ENCODE data around the gene SLC7A8.

SLC7A8 gene

DNA sequence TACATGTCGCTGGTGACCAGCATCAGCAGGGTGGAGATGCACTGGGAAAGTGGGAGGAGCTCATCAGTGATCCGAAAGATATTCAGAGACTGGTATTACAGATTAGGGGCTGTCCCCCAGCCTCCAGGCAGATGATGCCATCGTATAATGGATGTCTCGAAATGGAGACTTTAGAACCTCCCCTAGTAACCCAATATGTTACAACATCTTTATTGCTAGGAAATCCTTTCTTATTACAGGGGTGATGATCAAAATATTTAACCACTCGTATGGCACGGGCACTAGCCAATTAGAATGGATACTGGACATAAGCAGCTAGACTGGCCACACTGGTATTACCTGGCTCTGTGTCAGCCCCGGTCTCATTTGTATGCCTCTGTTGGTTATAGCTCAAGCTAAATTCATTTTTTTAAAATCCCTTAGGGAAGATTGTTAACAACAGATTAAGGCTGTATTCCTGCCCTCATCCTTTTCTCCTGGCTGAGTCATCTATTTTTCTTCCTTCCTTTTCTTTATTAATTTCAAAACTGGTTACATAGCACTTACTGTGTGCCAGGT lies 53.6 kb downstream of the SLC7A8 start:
- no peak for DNase-seq

DNA sequence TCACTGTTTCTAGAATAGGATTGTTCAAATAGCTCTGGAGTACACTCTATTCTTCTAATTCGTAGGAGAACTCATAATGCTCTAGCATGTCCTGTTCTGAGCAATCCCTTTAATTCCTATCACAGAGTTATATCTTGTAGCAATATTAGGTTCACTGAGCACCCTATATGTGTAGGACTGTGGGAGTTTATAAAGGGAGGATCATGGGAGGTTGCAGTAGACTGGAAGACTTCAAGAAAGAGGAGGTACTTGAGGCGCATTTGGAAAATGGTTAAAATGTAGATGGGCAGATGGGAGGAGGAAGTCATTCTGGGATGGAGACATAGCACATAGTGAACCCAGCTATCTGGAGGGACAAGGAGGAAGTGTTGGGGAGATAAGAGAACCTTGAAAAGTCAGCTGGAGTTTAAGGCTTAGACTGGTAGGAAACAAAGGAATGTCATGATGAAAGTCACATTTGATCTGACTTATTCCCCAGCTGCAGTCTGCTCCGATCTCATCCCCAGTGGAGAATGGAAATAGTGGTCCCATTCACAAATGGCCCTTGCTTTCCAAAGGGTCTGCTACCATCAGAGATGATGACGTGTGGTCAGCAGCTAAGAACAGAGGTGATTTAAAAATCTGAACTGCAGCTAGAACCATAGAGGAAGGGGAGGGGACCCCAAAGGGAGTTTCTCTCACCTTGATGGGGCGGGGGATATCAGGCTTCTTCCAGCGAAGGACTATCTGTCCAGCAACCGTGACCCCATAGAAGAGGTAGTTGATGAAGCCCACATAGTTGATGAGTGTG lies 54.3 kb downstream of the SLC7A8 start:
- DNase-seq, result no peak

DNA sequence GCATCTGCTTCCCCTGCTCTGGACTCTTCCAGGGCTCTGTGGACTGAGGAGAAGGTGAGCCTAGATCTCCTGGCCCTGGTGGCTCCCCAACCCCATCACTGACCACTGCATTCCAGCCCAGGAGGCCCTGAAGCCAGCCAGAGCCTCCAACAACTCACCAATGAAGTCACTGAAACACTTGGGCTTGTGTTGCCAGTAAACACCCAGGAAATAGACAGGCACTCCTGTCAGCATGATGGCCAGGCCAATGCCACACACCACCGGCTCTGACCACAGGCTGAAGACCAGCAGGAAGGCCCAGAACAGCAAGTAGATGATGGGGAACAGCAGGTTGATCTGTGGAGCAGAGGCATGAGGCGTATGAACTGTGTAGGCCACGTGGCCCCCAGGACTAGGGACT lies 55.6 kb downstream of the SLC7A8 start:
- no peak for DNase-seq

DNA sequence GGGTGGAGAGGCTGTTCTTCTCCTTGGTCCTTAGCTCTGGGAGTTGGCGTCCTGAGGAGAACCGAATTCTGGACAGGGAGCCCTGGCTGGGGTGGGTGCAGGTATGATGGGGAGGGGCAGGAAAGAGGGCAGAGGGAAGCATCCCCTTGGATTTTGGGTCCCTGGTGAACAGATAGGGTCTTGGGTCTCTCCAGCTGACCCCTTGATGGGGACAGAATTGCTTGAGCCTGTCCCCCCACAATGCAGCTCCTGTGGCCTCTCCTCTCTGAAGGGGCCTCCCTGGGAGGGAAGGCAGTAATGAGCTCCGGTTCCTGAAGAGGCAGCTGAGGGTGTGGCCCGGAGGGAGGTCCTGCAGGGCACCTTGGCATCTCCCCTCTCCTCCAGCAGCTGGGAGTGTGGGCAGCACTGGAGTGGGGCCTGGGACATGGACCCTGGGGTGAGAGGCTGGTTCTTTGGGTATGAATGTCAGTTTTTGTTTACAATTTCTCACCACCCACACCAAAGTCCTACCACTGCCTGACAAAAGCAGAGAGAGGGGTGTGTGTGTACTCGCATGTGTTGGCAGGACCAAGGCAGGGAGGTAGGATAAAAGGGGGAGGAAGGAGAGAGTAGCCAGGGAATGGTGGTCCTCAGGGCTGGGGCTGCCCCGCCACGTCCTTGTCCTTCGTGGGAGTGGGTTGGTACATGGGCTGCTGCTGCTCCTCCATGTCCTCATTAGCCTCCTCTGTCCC lies 56.7 kb downstream of the SLC7A8 start:
- DNase-seq, result no peak

DNA sequence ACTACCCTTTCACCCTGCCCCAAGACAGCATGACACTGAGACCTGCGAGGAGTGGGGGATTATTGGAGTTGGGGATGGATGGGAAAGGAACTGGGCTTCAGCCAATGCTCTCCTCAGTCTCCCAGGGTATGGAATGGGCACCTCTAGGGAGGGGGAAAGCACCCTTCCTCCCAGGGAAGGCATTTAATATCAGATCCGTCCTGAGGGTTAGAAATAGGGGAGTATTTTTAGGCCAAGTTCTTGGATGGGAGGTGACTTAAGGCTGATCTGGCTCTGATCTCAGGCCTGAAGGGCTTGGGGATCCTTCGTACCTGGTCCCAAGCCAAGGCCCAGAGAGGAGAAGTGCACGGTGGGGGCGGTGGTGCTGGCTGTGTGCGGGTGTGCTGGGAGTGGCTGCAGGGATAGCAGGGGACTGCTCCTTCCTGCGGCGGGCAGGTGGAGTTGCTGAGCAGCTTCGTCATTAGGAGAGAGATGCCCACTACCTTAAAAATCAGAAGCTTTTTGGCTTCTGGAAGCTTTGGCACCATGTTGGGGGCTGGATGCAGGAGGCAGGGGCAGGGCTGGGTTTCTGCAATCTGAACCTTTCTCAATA lies 57.4 kb downstream of the SLC7A8 start:
- no peak for DNase-seq

DNA sequence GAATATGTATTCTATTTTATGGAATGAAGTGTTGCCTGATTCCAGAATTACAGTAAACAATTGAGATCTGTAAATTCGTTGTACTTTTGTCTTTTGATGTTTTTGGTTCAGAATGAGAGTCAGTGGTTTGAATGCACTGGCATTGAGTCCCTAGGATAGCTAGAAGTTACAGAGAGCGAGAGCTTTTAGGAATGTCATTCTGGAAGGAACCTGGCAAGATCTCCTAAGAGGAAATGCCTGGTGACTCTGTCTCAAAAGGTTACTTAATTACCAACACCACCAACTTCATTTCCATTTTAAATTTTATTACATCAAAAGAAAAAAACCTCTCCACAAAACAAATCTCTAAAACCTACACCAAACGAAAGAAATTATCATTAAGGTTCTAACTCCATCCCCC lies 58.4 kb downstream of the SLC7A8 start:
- no peak for DNase-seq

DNA sequence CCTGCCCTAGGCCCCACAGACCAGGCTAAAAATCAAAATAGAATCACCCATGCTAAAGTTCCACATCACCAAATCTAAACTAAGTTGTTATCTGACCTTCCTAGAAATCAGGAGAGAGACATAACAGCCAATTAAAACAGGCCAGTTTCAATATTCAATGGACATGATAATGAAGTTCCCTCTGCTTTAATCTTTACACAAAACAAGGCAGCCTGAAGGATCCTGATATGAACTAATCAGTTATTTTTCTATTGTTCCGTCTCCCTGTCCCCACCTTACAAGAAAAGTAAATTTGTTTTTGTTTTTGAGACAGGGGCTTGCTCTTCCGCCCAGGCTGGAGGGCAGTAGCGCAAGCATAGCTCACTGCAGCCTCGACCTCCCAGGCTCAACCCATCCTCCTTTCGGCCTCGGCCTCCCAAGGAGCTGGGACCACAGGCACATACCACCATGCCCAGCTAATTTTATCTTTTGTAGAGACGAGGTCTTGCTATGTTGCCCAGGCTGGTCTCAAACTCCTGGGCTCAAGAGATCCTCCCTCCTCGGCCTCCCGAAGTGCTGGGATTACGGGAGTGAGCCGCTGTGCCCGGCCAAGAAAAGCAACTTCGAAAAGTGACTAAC lies 59.0 kb downstream of the SLC7A8 start:
- DNase-seq, result no peak

DNA sequence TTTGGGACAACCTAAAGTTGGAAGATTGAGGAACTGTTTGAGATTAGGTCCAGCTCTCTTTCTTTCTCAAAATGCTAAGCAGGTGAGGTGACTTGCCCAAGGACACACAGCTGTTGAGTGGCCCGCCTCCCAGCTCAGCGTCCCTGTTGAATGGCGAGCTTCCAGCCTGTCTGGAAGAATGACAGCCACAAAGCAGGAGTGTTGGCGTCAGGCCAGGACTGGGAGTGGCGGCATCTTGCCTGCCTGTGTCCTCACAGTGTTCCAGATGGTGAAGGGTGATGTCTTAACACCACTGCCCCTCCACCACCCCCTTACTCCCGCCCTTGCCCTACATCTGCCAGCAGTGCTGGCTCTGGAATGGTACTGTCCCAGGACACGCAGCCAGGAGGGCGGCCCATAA lies 60.0 kb downstream of the SLC7A8 start:
- DNase-seq, result no peak

DNA sequence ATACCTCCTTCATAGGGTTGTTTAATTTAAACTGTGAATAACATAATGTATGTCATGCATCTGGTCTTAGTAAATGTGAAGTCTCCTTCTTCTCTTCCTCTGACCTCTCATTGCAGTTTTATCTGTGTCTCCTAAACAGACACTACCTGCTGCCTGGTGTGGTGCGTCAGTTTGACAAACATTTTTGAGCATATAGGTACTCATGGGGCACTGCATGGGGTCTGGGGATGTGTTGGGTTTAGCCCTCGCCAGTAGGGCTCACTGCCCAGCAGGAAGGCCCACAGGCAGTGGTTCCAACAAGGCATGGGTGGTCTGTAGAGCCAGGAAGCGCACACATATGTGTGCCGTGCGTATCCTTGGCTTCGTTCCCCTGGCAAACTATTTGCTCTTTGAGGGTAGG lies 61.4 kb downstream of the SLC7A8 start:
- no peak for DNase-seq

DNA sequence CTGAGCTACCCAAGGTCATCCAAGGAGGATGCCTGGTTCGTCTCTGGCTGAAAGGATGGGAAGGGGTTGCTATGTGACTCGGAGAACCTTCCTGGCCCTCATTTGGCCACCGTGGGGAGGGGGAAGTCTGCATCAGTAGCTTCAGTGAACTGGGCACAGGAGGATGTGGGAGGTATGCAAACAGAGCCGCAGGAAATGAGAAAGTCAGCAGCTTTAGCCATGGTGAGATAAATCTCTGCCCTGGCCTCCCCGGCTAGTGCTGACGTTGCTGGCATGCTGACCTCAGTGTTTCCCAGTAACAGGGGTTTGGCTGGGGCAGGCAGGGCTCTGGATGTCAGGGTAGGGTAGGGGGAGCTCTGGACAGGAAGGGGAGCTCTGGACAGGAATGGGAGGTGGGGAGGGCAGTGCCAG lies 62.1 kb downstream of the SLC7A8 start:
- DNase-seq, result no peak

DNA sequence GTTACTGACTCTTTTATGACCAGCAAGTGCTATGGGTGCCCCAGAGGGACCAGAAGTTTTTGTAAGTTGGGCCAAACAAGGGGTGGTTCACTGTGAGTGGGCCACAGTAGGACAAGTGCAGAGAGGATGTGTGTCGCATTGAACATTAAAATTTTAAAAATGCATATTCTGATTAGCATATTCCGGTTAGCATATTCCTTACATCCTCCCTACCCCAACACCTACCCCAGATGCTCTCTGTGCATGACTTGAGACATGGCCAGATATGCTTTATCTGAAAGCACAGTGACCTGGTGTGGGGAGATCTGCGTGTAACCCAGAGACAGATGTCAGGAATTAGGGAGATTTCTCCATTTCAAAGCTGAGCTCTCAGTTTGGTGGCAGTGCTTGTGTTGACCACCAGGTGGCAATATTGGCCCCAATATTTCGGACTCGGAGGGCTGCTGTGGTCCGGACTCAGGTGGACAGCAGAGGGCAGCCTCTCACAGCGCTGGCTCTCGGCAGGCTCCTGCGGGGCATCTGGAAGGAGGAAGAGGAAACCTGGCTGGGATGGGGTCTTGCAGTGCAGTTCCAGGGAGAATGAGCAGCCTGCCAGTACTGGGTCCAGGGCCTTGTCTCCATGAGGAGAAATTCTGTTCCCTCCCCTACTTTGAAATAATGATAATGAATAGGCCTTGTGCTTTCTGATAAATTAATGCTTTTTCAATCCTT lies 62.8 kb downstream of the SLC7A8 start:
- peak; percentile 97 for DNase-seq

DNA sequence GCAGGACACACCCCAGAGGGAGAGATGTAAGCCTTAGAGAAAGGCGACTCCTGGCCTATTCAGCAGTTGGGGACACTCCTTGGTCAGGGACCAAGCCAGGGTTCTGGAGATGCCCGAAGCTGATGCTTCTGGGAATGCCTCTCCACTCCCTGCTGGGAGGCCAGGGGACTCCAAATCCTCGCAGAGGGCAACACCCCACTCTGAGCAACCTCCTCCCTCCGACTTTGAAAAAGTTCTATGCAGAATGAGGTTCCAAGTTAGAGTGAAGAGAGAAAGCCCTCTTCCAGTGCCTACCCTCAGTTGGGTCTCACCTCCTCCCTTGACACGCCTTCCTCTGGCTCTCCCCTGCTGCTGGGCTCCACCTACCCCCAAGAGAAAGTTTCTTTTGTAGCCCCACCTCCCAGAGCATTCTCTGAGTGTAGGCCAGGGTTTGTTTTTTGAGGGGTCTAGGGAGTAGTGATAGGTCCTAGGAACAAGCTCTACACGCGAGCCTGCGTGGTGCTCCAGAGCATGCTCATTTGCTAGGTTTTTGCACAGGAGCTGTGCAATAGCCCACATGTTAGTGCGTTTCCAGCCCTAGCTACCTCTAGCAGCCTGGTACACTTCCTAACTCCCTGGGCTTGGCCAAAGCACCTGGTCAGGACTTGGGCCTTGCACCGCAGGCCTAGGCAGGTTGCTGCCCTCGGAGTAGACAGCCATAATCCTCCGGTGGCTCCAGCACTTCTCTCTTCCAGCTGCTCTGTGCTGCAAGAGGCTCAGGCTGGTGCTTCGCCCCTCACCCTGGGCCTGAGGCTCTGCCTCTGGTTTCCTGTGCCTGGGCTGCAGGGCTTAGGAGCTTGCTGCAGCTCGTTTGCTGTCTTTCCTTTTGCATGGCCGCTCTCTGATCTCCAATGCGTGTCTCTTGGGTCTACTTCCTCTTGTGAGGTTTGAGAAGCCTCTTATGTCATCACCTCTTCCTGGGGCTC lies 63.8 kb downstream of the SLC7A8 start:
- no peak for DNase-seq

DNA sequence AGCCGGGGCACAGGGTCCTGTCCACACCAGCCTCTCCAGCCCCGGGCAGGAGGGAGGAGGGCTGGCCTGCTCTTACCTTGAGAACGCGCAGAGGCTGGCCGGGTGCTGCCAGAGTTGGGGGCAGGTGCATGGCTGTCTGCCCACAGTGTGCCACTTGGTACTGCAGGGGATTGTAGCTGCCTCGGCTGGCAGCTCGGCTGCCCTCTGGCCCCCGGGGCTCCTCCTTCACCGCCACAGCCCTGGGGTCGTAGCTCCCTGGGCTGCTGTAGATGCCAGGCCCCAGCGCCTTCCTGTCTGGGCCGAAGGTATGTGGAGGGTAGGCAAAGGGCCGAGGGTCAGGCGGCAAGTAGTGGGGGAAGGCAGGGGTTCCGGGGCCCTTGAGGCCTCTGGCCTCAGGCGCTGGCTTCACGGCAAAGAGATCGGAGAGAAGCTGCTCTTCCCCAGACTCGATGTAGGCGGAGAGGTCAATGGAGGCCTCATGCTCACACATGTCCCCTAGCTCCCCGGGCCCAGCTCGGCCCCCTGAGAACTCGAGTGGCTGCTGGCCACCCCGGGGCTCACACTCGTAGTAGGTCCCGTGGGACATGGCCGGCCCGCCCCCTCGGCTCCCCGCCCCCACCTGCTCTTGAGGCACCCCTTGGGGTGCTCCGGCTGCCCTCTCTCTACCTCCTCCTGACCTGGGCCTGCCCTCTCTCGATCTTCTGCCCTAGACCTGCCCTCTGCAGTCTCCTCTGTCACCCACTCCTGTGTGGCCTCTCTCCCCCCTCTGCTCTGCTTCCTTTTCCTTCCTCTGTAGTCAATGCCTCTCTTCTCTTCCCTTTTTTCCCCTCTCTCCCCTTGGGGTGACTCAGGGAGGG lies 64.7 kb downstream of the SLC7A8 start, which contains the start of gene CEBPE:
TSS of gene CEBPE (minus strand) at position 750 of the 857 bp plus-strand sequence. CDS start at position 586, 164 bp downstream.
- DNase-seq, result no peak

DNA sequence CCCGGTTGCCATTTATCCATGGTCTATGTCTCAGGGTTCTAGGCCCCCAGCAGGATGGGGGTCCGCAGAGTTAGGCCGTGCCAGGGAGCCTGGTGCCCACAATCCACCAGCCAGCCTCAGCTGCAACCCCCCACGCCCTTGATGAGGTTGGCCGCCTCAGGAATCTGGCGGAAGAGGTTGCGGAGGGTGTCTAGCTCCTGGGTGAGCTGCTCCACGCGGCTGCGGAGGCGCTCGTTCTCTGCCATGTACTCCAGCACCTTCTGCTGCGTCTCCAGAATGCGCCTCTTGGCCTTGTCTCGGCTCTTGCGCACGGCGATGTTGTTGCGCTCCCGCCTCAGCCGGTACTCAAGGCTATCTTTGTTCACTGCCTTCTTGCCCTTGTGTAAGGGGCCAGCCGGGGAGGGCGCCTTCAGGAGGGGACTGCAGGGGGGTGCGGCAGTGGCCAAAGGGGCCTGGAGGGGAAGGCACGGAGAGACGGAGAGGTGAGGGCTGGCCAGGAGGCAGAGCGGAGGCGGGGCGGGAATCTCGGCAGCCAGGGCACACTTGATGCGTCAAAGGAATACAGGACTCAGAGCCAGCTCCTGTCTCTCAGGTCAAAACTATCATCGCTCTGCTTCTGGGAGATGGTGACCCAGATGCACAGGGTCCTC lies 66.0 kb downstream of the SLC7A8 start:
- no peak for DNase-seq

DNA sequence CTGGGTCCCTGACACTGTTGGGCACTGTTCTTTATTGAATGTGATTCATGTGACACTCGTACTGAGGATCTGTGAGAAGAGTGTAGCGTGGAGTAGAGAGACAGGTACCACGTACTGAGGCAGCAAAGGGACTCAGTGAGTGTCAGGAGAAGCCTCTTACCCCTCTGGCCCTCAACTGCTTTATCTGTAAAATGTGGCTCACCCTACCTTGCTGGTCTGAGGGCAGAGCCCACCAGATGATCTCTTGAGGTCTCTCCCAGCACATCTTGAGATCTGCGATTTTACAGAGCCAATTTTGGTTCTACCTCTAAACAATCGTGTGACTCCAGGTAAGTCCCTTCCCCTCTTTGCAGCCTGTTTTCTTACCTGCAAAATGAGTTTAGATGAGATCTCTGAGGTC lies 67.5 kb downstream of the SLC7A8 start:
- DNase-seq, result no peak

DNA sequence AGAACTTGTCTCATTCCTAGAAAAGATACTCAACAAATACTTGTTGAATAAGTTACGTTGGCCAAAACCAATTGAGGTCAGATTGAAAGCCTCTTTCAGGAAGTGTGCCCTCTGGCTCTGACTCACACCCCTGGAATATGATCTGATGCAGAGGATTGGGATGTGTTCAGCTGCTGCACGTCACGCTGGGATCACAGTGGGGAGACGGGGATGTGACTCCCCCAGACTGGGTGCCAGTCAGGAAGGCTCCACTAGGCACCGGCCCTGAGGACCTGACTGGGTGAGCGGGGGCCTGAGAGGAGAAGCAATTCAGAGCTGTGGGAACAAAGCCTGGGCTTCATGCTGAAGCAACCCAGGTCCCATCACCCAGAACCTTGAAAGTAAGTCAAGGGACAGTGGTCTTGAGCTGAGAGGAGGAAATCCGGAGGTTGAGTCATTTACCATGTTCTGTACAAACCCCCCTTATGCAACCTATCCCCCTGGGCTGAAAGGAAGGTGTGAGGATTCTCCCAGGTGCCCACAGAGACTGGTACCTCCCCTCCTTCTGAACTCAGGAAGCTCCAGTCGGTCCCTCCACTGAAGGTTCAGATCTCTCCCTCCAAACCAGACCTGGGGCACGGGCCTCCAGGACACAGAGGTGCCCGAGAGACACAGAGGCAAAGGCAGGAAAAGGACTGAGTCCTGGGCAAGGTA lies 68.3 kb downstream of the SLC7A8 start:
- DNase-seq, result no peak

DNA sequence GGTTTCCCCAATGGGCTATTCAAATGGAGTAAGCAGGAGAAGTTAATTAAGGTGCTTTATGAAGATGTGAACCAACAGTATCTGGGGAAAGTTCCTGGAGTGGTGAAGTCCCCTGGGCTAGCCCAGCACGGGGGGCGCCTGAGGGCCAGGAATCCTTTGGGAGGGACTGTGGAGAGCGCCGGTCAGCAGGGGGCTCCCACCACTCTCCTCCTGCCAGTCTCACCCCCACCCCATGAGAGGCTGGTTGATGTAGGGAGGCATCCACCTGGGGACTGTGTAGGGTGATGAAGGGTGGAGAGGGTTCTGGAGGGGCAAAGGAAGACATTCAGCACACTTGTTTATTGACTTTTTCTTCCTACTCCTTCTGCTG lies 68.8 kb downstream of the SLC7A8 start:
- no peak for DNase-seq

DNA sequence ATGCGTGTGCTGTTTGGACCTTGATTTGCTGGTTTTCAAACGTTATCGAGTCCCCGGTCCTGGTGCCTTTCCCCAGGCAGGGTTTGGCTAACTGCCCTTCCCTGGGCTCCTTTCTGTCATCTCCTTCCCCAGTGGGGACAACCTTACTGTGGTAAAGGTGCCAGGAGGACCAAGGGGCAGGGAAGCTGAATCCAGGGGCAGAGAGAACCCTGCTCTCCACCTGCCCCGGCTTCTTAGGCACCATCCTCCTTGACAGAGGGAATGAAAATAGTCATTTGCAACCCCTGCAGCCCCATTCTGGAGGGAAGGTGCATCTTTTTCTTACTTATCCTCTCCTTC lies 69.4 kb downstream of the SLC7A8 start:
- DNase-seq, result no peak

DNA sequence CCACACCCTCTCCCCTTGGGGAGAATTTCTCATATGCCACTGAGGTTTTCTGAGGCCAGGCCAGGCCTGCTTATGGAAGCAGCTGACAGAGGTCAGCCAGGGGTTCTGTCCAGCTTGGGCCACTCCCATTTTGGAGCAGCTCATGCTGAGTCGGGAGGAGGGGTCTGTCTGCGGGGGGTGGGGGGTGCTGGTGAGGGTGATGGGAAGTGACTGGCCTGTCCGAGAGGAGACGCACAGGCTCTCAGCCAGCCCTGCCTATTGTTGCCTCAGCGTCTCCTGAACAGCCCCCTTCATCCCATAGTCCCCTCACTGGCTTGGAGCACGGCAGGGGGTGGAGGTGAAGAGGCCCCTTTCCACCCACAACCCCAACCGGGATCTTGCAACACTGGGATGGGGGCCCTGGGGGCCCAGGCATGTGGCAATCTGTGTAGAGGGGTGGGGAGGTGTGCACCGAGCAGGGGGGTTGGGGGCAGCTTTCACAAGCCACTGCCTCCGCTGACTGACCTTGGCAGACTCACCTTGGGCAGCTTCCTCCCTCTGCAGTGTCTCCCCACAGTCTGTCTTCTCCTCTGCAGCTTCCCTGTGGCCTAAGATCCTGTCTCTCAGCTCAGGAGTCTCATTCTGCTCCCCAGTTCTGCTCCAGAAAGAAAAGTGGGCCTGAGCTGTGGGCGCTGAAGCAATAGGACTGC lies 69.9 kb downstream of the SLC7A8 start:
- DNase-seq, result peak; percentile 64
